Activated naive CD8-positive, alpha-beta T cell treated with anti-CD3 and anti-CD28 coated beads, Interleukin-2, amount 10 ng/mL, durations not matched to agents 7 days and 5 days (primary cell): Measurements from ENCODE around the gene SLC1A5. TPM values are rescaled to one million over a fixed set of nuclear protein-coding genes. Genes with fewer than 3 reads are reported as not detected.

Experiments
- ATAC-seq: fragments of 150-1000 bp; cut with Tn5 transposase; one replicate; pipeline ENCODE4 v1.10.0; 2021; ENCODE audit warnings: low read depth, moderate library complexity
- POLR2A ChIA-PET: fragments of 350-600 bp; sonication (Branson Sonifier 250); formaldehyde crosslinking; loops from one replicate; lab custom pipeline; 2021; ENCODE audit warnings: antibody characterized with exemption; lab: Charles Lee
- DNase-seq: peaks from one replicate; pipeline ENCODE4 v3.0.0; 2021
- H3K27ac Mint-ChIP-seq: one replicate; pipeline ENCODE4 v1.8.0; 2022; ENCODE audit warnings: mild to moderate bottlenecking, mixed read lengths
- H3K27me3 Mint-ChIP-seq: one replicate; pipeline ENCODE4 v1.8.0; 2022; ENCODE audit warnings: mild to moderate bottlenecking, moderate library complexity, mixed read lengths
- H3K36me3 Mint-ChIP-seq: one replicate; pipeline ENCODE4 v1.8.0; 2021; ENCODE audit warnings: mild to moderate bottlenecking, mixed read lengths
- H3K4me1 Mint-ChIP-seq: one replicate; pipeline ENCODE4 v1.8.0; 2021; ENCODE audit warnings: mixed read lengths
- H3K4me3 Mint-ChIP-seq: one replicate; pipeline ENCODE4 v1.8.0; 2022; ENCODE audit warnings: mild to moderate bottlenecking, moderate library complexity, mixed read lengths
- H3K9me3 Mint-ChIP-seq: one replicate; pipeline ENCODE4 v1.8.0; 2021; ENCODE audit warnings: mixed read lengths
- total RNA-seq, 2 experiments: library from RNA; stranded (reverse); gene quantifications; one replicate each; pipeline ENCODE4 v1.2.3, GENCODE V29; 2021

Gene SLC1A5
- total RNA-seq, 2 experiments from 2014 or later, result 121 to 127 TPM

DNA sequence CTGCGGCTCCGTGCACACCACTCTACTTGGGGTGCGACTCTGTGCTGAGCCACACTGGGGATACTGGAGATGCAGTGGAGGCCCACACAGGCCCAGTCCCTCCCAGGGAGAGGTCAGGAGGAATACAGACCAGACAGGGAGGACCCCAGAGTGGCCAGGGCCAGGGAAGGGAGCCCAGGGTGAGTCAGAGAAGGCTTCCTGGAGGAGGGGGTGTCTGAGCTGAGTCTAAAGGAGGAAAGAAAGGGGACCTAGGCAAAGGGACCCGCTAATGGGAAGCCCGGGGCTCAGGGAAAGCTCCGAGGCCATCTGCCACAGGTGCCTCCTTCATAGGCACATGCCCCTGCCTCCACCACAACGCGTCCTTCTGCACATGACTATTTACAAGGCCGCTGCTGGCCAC is 58.2 kb downstream of the SLC1A5 start:
- Mint-ChIP-seq H3K9me3 (no peaks in the 10 kb centered on the region), H3K27ac (no peak overlapping the region), H3K4me1 (peaks cover 19% of the 10 kb centered on the region), H3K4me3 (no peak overlapping the region), H3K36me3 (peaks cover 21% of the 10 kb centered on the region), H3K27me3 (no peaks in the 10 kb centered on the region)
- no peak for ATAC-seq
- POLR2A ChIA-PET, result interaction anchor here (0.6 to 0.8 kb wide), 2 partner anchors 12 to 15 kb away, joined by 3 read pairs; no protein-coding TSS in a partner anchor
- DNase-seq, result no peak

- peaks cover 21% of the 10 kb centered on the region for H3K36me3 Mint-ChIP-seq
- peaks cover 19% of the 10 kb centered on the region for H3K4me1 Mint-ChIP-seq
- no peak for DNase-seq
- H3K4me3 Mint-ChIP-seq, result no peak overlapping the region
- ATAC-seq, result no peak
- POLR2A ChIA-PET, result interaction anchor here (0.6 to 1.6 kb wide), 2 partner anchors 12 to 37 kb away, joined by 3 read pairs; no protein-coding TSS in a partner anchor
- no peaks in the 10 kb centered on the region for H3K9me3 Mint-ChIP-seq
- H3K27ac Mint-ChIP-seq, result no peak overlapping the region
- H3K27me3 Mint-ChIP-seq, result no peaks in the 10 kb centered on the region
These were observed 58.7 kb downstream of the SLC1A5 start for GRCh38 chr19:46729696-46730095.

- Mint-ChIP-seq H3K27ac (peak overlapping the region; percentile 79), H3K27me3 (no peaks in the 10 kb centered on the region), H3K4me3 (peak overlapping the region; percentile 36), H3K36me3 (peaks cover 21% of the 10 kb centered on the region), H3K4me1 (peaks cover 21% of the 10 kb centered on the region), H3K9me3 (no peaks in the 10 kb centered on the region)
- ATAC-seq (peak; percentile 94), DNase-seq (peak; percentile 92)
- POLR2A ChIA-PET, result interaction anchor here (0.8 to 2.1 kb wide), 9 partner anchors 11 to 118 kb away, joined by 3 to 17 read pairs (median 3); partner anchors contain the start of gene SLC1A5
These were observed 59.6 kb downstream of the SLC1A5 start for GRCh38 chr19:46728693-46729339.

DNA sequence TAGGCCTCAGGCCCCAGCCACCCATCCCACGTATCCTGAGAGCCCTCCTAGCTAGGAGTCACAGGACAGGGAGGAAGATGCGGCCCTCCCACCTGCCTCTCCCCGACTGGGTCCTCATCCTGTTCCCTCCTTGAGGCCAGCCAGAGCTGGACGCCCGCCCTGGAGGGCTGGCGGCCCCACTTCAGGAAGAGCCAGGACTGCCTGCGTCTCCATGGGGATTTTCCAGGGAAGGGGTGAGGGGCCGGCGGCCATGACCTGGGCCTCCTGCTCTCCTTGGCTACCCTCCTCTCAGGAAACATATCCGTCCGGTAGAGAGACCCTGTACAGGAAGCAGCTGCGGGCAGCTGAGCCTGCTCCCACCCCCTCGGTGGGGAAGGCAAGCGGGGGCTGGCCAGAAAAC is 60.2 kb downstream of the SLC1A5 start:
- H3K27me3 Mint-ChIP-seq, result no peaks in the 10 kb centered on the region
- ATAC-seq (no peak), DNase-seq (no peak)
- H3K36me3 Mint-ChIP-seq, result peaks cover 21% of the 10 kb centered on the region
- no peaks in the 10 kb centered on the region for H3K9me3 Mint-ChIP-seq
- POLR2A ChIA-PET, result interaction anchor here (0.9 to 2.1 kb wide), 8 partner anchors 10 to 61 kb away, joined by 3 to 17 read pairs (median 4); partner anchors contain the start of gene SLC1A5
- peaks cover 26% of the 10 kb centered on the region for H3K4me1 Mint-ChIP-seq
- peak overlapping the region; percentile 36 for H3K4me3 Mint-ChIP-seq
- H3K27ac Mint-ChIP-seq, result peak overlapping the region; percentile 79

DNA sequence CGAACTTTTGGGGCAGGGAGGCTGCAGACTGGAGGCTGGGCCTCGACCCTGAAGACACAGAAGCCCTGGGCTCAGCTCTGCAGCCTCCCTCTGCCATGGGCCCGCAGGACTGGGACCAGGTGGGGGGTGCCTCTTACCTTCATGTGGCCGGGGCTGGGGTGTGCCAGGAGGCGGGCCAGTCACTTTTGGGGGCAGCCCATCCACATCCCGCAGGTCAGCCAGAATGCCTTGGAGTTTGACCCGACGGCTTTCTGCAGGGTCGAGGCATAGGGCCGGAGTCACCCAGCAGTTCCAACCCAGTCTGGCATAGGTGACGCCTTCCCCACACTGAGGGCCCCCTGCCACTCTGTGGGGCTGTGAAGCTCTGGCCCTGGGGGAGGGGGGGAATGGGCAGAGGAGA is 60.6 kb downstream of the SLC1A5 start:
- POLR2A ChIA-PET, result interaction anchor here (0.9 to 2.1 kb wide), 6 partner anchors 10 to 61 kb away, joined by 3 to 17 read pairs (median 5); partner anchors contain the start of gene SLC1A5
- Mint-ChIP-seq H3K27ac (peak overlapping the region; percentile 14), H3K36me3 (peaks cover 20% of the 10 kb centered on the region), H3K9me3 (no peaks in the 10 kb centered on the region), H3K4me3 (no peak overlapping the region), H3K27me3 (no peaks in the 10 kb centered on the region), H3K4me1 (peaks cover 27% of the 10 kb centered on the region)
- no peak for ATAC-seq
- DNase-seq, result no peak

DNA sequence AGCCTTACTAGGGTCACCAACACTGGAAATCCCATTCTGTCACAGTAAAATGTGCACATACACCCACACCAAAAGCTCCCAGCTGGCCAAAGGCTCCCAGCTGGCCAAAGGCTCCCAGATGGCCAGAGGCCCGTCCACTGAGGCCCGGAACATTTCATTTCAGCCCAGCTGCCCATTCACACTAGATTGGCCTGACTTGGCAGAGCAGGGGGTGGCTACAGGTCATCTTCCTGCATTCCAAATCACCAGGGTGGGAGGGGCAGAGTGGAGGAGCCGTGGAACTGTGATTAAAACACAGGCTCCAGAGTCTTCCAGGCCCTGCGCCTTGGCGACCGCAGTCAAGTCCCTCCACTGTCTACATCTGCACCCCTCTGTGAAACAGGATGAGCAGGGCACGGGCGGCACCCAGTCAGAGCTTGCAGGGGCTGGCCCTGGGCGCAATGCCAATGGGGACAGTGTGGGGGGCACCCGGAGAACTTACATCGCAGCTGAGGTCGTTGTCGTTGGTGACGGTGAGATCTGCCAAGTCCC is 61.4 kb downstream of the SLC1A5 start:
- Mint-ChIP-seq H3K4me1 (peaks cover 31% of the 10 kb centered on the region), H3K4me3 (no peak overlapping the region), H3K27ac (peak overlapping the region; percentile 48), H3K9me3 (no peaks in the 10 kb centered on the region), H3K27me3 (no peaks in the 10 kb centered on the region), H3K36me3 (peaks cover 23% of the 10 kb centered on the region)
- no peak for ATAC-seq
- no peak for DNase-seq
- POLR2A ChIA-PET, result interaction anchor here (1.0 to 2.1 kb wide), 2 partner anchors 12 to 13 kb away, joined by 3 to 17 read pairs; no protein-coding TSS in a partner anchor

GRCh38 chr19:46726551-46726950 is 61.8 kb downstream of the SLC1A5 start:
- Mint-ChIP-seq H3K9me3 (no peaks in the 10 kb centered on the region), H3K4me1 (peaks cover 29% of the 10 kb centered on the region), H3K27ac (no peak overlapping the region), H3K36me3 (peaks cover 24% of the 10 kb centered on the region), H3K27me3 (no peaks in the 10 kb centered on the region), H3K4me3 (no peak overlapping the region)
- POLR2A ChIA-PET, result interaction anchor here (1.0 kb wide), 1 partner anchor 12 kb away, joined by 3 read pairs; no protein-coding TSS in a partner anchor
- DNase-seq (no peak), ATAC-seq (no peak)

GRCh38 chr19:46725859-46726393 is 62.5 kb downstream of the SLC1A5 start:
- no peak for DNase-seq
- Mint-ChIP-seq H3K4me3 (no peak overlapping the region), H3K36me3 (peaks cover 25% of the 10 kb centered on the region), H3K4me1 (peaks cover 29% of the 10 kb centered on the region), H3K27me3 (no peaks in the 10 kb centered on the region), H3K9me3 (no peaks in the 10 kb centered on the region), H3K27ac (no peak overlapping the region)
- no peak for ATAC-seq
- POLR2A ChIA-PET, result interaction anchor here (1.0 to 3.4 kb wide), 2 partner anchors 11 to 12 kb away, joined by 3 to 19 read pairs; no protein-coding TSS in a partner anchor

- Mint-ChIP-seq H3K4me3 (no peak overlapping the region), H3K27ac (no peak overlapping the region), H3K27me3 (no peaks in the 10 kb centered on the region), H3K4me1 (peaks cover 31% of the 10 kb centered on the region), H3K36me3 (peaks cover 29% of the 10 kb centered on the region), H3K9me3 (no peaks in the 10 kb centered on the region)
- ATAC-seq (no peak), DNase-seq (no peak)
- POLR2A ChIA-PET, result interaction anchor here (0.6 to 3.4 kb wide), 2 partner anchors 11 to 202 kb away, joined by 4 to 19 read pairs; no protein-coding TSS in a partner anchor
These were observed 63.2 kb downstream of the SLC1A5 start for GRCh38 chr19:46725036-46725820.

Other genes starting within 250 kb of the SLC1A5 start
- 100 to 1,000 TPM; 485 to 503 TPM for gene CALM3, start 187.3 kb downstream of the SLC1A5 start, total RNA-seq
- 1 to 10 TPM; 8.0 to 8.5 TPM for gene PTGIR, start 163.5 kb downstream of the SLC1A5 start, total RNA-seq
- 1 to 10 TPM in 1 of 2 experiments, not detected in 1; 2.4 TPM for gene GNG8, start 152.4 kb downstream of the SLC1A5 start, total RNA-seq
- gene DACT3, start 127.4 kb downstream of the SLC1A5 start, total RNA-seq, result under 1 TPM; 0.42 to 0.48 TPM
- 100 to 1,000 TPM; 166 to 173 TPM for gene PRKD2, start 71.5 kb downstream of the SLC1A5 start, total RNA-seq
- gene FKRP, start 42.5 kb downstream of the SLC1A5 start, total RNA-seq, result 10 to 100 TPM; 17.8 to 18.1 TPM
- 10 to 100 TPM; 79.2 to 87.5 TPM for gene STRN4, start 42.1 kb downstream of the SLC1A5 start, total RNA-seq
- 100 to 1,000 TPM; 103 to 110 TPM for gene AP2S1, start 62.3 kb upstream of the SLC1A5 start, total RNA-seq
- gene ARHGAP35, start 72.4 kb upstream of the SLC1A5 start, total RNA-seq, result 10 to 100 TPM; 38.8 to 42.7 TPM
- under 1 TPM; 0.43 to 0.61 TPM for gene NPAS1, start 231.2 kb upstream of the SLC1A5 start, total RNA-seq